ENCODE data around the gene ECE2.

Gene ECE2

DNA sequence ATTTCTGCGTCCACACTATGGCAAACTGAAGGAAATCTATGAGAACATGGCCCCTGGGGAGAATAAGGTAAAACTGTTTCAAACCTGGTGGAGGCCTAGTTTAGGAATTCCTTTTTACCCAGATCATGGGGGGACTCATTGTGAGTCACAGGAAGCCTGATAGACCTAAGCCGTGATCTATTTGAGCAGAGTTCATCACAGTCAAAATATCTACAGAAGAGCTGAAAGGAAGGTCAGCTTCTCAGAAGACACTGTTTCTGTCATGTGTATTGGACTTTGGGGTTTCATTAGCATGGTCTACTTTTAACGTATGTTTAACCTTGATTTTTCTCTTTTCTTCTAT is 24.5 kb downstream of the ECE2 start:
- H3K4me2 ChIP-seq (ENCODE audit: low read length, poor library complexity, severe bottlenecking) = peak overlapping the region; percentile 76
- 34% methylated on average over 3 of the region's 3 CpGs for WGBS
- no peak overlapping the region for H3K23ac ChIP-seq (ENCODE audit: low read length in 2 of 2)
- peaks cover 32 to 52% of the 10 kb centered on the region in 2 experiments for H3K36me3 ChIP-seq (ENCODE audit: control insufficient read depth in 1 of 2, insufficient read depth in 2 of 2, low read depth in 1 of 2, low read length in 2 of 2)
- no peak overlapping the region for H2BK12ac ChIP-seq (ENCODE audit: low read length in 2 of 2)
- peak overlapping the region; percentile 75 for H3K27ac ChIP-seq (ENCODE audit: low read length, poor library complexity, severe bottlenecking)
- H2AK5ac ChIP-seq (ENCODE audit: low read length, severe bottlenecking) = no peak overlapping the region
- H3K4me3 ChIP-seq (ENCODE audit: insufficient read depth in 1 of 2, low read depth in 1 of 2, low read length in 2 of 2) = peak overlapping the region in 1 of 2 experiments; percentile 96
- H4K8ac ChIP-seq (ENCODE audit: low read length) = no peak overlapping the region
- no peak overlapping the region for H4K91ac ChIP-seq (ENCODE audit: low read length)
- H3K4ac ChIP-seq (ENCODE audit: low read depth in 1 of 2, low read length in 2 of 2) = no peak overlapping the region
- peaks cover 3% of the 10 kb centered on the region for H3K4me1 ChIP-seq (ENCODE audit: control insufficient read depth, insufficient read depth, low read depth, low read length)
- H2BK5ac ChIP-seq (ENCODE audit: low read depth, low read length, poor library complexity, severe bottlenecking) = no peak overlapping the region
- no peak overlapping the region for H2AFZ ChIP-seq (ENCODE audit: low read depth, low read length)
- peak; percentile 49 for DNase-seq
- no peak overlapping the region for H2BK120ac ChIP-seq (ENCODE audit: low read depth, low read length)
- H3K18ac ChIP-seq (ENCODE audit: low read depth in 1 of 2, low read length in 2 of 2) = no peak overlapping the region
- peaks cover 3% of the 10 kb centered on the region for H3K79me1 ChIP-seq (replicated peaks; ENCODE audit: low read length, poor library complexity, severe bottlenecking)
- H3K27me3 ChIP-seq (ENCODE audit: control insufficient read depth in 1 of 2, insufficient read depth in 1 of 2, low read length in 2 of 2) = no peaks in the 10 kb centered on the region
- H3K14ac ChIP-seq (ENCODE audit: low read length in 2 of 2) = no peak overlapping the region
- H3K9ac ChIP-seq (ENCODE audit: low read length) = peak overlapping the region; percentile 97
- H3K9me3 ChIP-seq (ENCODE audit: control insufficient read depth, low read length) = no peaks in the 10 kb centered on the region
- no peak overlapping the region for H2BK15ac ChIP-seq (ENCODE audit: low read depth, poor library complexity, severe bottlenecking)

DNA sequence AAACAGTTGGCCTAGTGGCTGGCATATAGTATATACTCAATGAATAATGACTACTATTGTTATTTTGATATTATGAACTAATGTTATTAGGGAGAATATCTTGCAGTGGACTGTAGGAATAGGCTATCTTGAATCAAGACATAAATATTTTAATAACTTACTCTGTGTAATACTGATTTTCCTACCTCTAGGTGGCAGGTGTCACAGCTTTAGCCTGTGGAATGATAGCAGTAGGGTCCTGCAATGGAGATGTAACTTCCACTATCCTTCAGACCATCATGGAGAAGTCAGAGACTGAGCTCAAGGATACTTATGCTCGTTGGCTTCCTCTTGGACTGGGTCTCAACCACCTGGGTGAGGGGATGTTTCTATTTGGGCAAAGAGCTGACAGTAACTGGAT is 29.8 kb downstream of the ECE2 start:
- peak; percentile 11 for DNase-seq
- Histone ChIP-seq H2AFZ (ENCODE audit: low read depth, low read length) (no peak overlapping the region), H4K91ac (ENCODE audit: low read length) (no peak overlapping the region), H2BK120ac (ENCODE audit: low read depth, low read length) (no peak overlapping the region), H2BK12ac (ENCODE audit: low read length in 2 of 2) (no peak overlapping the region), H3K4me2 (ENCODE audit: low read length, poor library complexity, severe bottlenecking) (no peak overlapping the region), H3K18ac (ENCODE audit: low read depth in 1 of 2, low read length in 2 of 2) (no peak overlapping the region), H2AK5ac (ENCODE audit: low read length, severe bottlenecking) (no peak overlapping the region), H3K4me3 (ENCODE audit: insufficient read depth in 1 of 2, low read depth in 1 of 2, low read length in 2 of 2) (no peak overlapping the region), H3K36me3 (ENCODE audit: control insufficient read depth in 1 of 2, insufficient read depth in 2 of 2, low read depth in 1 of 2, low read length in 2 of 2) (peaks cover 75 to 90% of the 10 kb centered on the region in 2 experiments), H2BK5ac (ENCODE audit: low read depth, low read length, poor library complexity, severe bottlenecking) (no peak overlapping the region), H3K27me3 (ENCODE audit: control insufficient read depth in 1 of 2, insufficient read depth in 1 of 2, low read length in 2 of 2) (no peaks in the 10 kb centered on the region), H3K4ac (ENCODE audit: low read depth in 1 of 2, low read length in 2 of 2) (no peak overlapping the region), H3K79me1 (replicated peaks; ENCODE audit: low read length, poor library complexity, severe bottlenecking) (peaks cover 17% of the 10 kb centered on the region), H3K23ac (ENCODE audit: low read length in 2 of 2) (no peak overlapping the region), H3K27ac (ENCODE audit: low read length, poor library complexity, severe bottlenecking) (no peak overlapping the region), H3K9me3 (ENCODE audit: control insufficient read depth, low read length) (no peaks in the 10 kb centered on the region), H4K8ac (ENCODE audit: low read length) (no peak overlapping the region), H3K14ac (ENCODE audit: low read length in 2 of 2) (no peak overlapping the region), H3K9ac (ENCODE audit: low read length) (no peak overlapping the region), H2BK15ac (ENCODE audit: low read depth, poor library complexity, severe bottlenecking) (no peak overlapping the region), H3K4me1 (ENCODE audit: control insufficient read depth, insufficient read depth, low read depth, low read length) (peaks cover 3% of the 10 kb centered on the region)
- 90% methylated on average over 1 of the region's 1 CpG for WGBS

DNA sequence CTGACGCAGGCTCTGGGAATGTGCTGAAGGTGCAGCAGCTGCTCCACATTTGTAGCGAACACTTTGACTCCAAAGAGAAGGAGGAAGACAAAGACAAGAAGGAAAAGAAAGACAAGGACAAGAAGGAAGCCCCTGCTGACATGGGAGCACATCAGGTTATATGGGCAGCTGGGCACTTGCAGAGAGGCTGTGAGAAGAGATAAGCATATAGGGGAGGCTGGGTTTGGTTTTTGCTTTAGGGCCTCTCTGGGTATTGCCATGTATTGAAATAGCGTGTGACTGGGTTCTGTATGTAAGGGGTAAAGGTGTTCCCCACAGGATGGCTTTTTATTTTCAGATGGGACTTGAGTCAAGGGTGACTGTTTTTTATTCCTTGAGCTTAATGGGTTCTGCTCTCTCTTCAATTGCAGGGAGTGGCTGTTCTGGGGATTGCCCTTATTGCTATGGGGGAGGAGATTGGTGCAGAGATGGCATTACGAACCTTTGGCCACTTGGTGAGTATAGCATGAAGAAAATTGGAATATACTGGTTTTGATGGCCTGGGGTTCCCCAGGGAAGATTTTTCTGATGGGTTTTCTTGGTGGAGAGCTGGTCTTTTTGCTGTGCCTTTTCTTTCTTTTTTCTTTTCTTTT is 30.6 kb downstream of the ECE2 start:
- H3K14ac ChIP-seq (ENCODE audit: low read length in 2 of 2) = no peak overlapping the region
- no peak overlapping the region for H3K23ac ChIP-seq (ENCODE audit: low read length in 2 of 2)
- H3K9me3 ChIP-seq (ENCODE audit: control insufficient read depth, low read length) = no peaks in the 10 kb centered on the region

DNA sequence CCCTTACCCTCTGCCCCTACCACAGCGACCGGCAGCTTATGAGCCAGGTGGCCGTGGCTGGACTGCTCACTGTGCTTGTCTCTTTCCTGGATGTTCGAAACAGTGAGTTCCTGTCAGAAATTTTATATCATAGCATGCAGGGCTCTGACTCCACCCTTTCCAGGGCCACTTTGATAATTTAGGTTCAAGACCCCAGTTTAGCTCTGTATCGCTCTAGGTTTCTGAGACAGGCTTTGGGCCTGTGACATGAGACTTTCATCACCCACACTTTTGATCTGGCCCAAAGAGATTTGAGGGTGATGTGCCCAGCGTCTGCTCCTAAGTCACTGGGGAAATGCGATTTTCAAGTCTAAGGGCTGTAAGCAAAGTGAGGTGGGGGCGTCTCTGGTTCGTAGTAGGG is 32.1 kb downstream of the ECE2 start:
- H3K4me2 ChIP-seq (ENCODE audit: low read length, poor library complexity, severe bottlenecking) = no peak overlapping the region
- peaks cover 59 to 68% of the 10 kb centered on the region in 2 experiments for H3K36me3 ChIP-seq (ENCODE audit: control insufficient read depth in 1 of 2, insufficient read depth in 2 of 2, low read depth in 1 of 2, low read length in 2 of 2)
- H4K91ac ChIP-seq (ENCODE audit: low read length) = no peak overlapping the region
- no peaks in the 10 kb centered on the region for H3K9me3 ChIP-seq (ENCODE audit: control insufficient read depth, low read length)
- H2BK5ac ChIP-seq (ENCODE audit: low read depth, low read length, poor library complexity, severe bottlenecking) = no peak overlapping the region
- H3K9ac ChIP-seq (ENCODE audit: low read length) = no peak overlapping the region
- H2AK5ac ChIP-seq (ENCODE audit: low read length, severe bottlenecking) = no peak overlapping the region
- over 99% methylated on average over 9 of the region's 9 CpGs for WGBS
- no peak for DNase-seq
- no peaks in the 10 kb centered on the region for H3K4me1 ChIP-seq (ENCODE audit: control insufficient read depth, insufficient read depth, low read depth, low read length)
- no peak overlapping the region for H3K27ac ChIP-seq (ENCODE audit: low read length, poor library complexity, severe bottlenecking)
- H3K18ac ChIP-seq (ENCODE audit: low read depth in 1 of 2, low read length in 2 of 2) = no peak overlapping the region
- no peak overlapping the region for H2BK12ac ChIP-seq (ENCODE audit: low read length in 2 of 2)
- H2BK120ac ChIP-seq (ENCODE audit: low read depth, low read length) = no peak overlapping the region
- H3K4ac ChIP-seq (ENCODE audit: low read depth in 1 of 2, low read length in 2 of 2) = no peak overlapping the region
- no peak overlapping the region for H4K8ac ChIP-seq (ENCODE audit: low read length)
- H2AFZ ChIP-seq (ENCODE audit: low read depth, low read length) = no peak overlapping the region
- no peak overlapping the region for H2BK15ac ChIP-seq (ENCODE audit: low read depth, poor library complexity, severe bottlenecking)
- no peak overlapping the region for H3K14ac ChIP-seq (ENCODE audit: low read length in 2 of 2)
- no peaks in the 10 kb centered on the region for H3K27me3 ChIP-seq (ENCODE audit: control insufficient read depth in 1 of 2, insufficient read depth in 1 of 2, low read length in 2 of 2)
- no peak overlapping the region for H3K23ac ChIP-seq (ENCODE audit: low read length in 2 of 2)
- H3K79me1 ChIP-seq (replicated peaks; ENCODE audit: low read length, poor library complexity, severe bottlenecking) = peaks cover 17% of the 10 kb centered on the region
- H3K4me3 ChIP-seq (ENCODE audit: insufficient read depth in 1 of 2, low read depth in 1 of 2, low read length in 2 of 2) = no peak overlapping the region

More for the DNA sequence above, 30.6 kb downstream of the ECE2 start:
- H3K9ac ChIP-seq (ENCODE audit: low read length) = no peak overlapping the region
- H3K36me3 ChIP-seq (ENCODE audit: control insufficient read depth in 1 of 2, insufficient read depth in 2 of 2, low read depth in 1 of 2, low read length in 2 of 2) = peaks cover 73 to 82% of the 10 kb centered on the region in 2 experiments
- no peak overlapping the region for H2AFZ ChIP-seq (ENCODE audit: low read depth, low read length)
- no peak overlapping the region for H3K27ac ChIP-seq (ENCODE audit: low read length, poor library complexity, severe bottlenecking)
- DNase-seq = no peak
- no peak overlapping the region for H2BK12ac ChIP-seq (ENCODE audit: low read length in 2 of 2)
- 95% methylated on average over 4 of the region's 4 CpGs for WGBS
- no peak overlapping the region for H3K4me3 ChIP-seq (ENCODE audit: insufficient read depth in 1 of 2, low read depth in 1 of 2, low read length in 2 of 2)
- no peak overlapping the region for H3K18ac ChIP-seq (ENCODE audit: low read depth in 1 of 2, low read length in 2 of 2)
- H3K4me2 ChIP-seq (ENCODE audit: low read length, poor library complexity, severe bottlenecking) = no peak overlapping the region
- H3K4ac ChIP-seq (ENCODE audit: low read depth in 1 of 2, low read length in 2 of 2) = no peak overlapping the region
- H2BK5ac ChIP-seq (ENCODE audit: low read depth, low read length, poor library complexity, severe bottlenecking) = no peak overlapping the region
- H2BK120ac ChIP-seq (ENCODE audit: low read depth, low read length) = no peak overlapping the region
- H3K79me1 ChIP-seq (replicated peaks; ENCODE audit: low read length, poor library complexity, severe bottlenecking) = peaks cover 17% of the 10 kb centered on the region
- peaks cover 2% of the 10 kb centered on the region for H3K4me1 ChIP-seq (ENCODE audit: control insufficient read depth, insufficient read depth, low read depth, low read length)
- no peaks in the 10 kb centered on the region for H3K27me3 ChIP-seq (ENCODE audit: control insufficient read depth in 1 of 2, insufficient read depth in 1 of 2, low read length in 2 of 2)
- no peak overlapping the region for H2BK15ac ChIP-seq (ENCODE audit: low read depth, poor library complexity, severe bottlenecking)
- no peak overlapping the region for H4K91ac ChIP-seq (ENCODE audit: low read length)
- H4K8ac ChIP-seq (ENCODE audit: low read length) = no peak overlapping the region
- H2AK5ac ChIP-seq (ENCODE audit: low read length, severe bottlenecking) = no peak overlapping the region
